Left renal pelvis (tissue), 4 donors: ENCODE measurements around the gene CDT1. TPM values are rescaled to one million over a fixed set of nuclear protein-coding genes. Genes with fewer than 3 reads are reported as not detected.
A peak's percentile ranks its signal among the peaks of the same experiment; 100 is the strongest.

Experiments
- DNase-seq, 4 donors: peaks; one replicate each; pipeline ENCODE4 v3.0.0-alpha.2; 2013; ENCODE audit warnings: low read depth in 4 of 4, low spot score in 3 of 4
- polyA plus RNA-seq, 4 donors: library from polyadenylated mRNA; unstranded; fragments of 120-200 nt; gene quantifications; one replicate each; pipeline ENCODE4 v1.2.1, GENCODE V29; 2013; ENCODE audit not compliant: insufficient read length in 4 of 4

The CDT1 gene
- polyA plus RNA-seq, 4 donors = 9.8 to 20.9 (median 12.0) TPM

- no peak for DNase-seq
These were observed 50.9 kb downstream of the CDT1 start for GRCh38 chr16:88854306-88855111.

- no peak for DNase-seq
These were observed 51.6 kb downstream of the CDT1 start for GRCh38 chr16:88855176-88855575.

- no peak for DNase-seq
These were observed 52.1 kb downstream of the CDT1 start for GRCh38 chr16:88855736-88856121.

- DNase-seq = no peak
These were observed 52.7 kb downstream of the CDT1 start for GRCh38 chr16:88856122-88856827.

- DNase-seq = peak; percentile 82 to 91 (median 90)
These were observed 53.5 kb downstream of the CDT1 start, which contains the start of the genes GALNS and TRAPPC2L for GRCh38 chr16:88856828-88857727. Gene GALNS (minus strand): TSS chr16:88856947. CDS start chr16:88856877, 70 bp downstream. Gene TRAPPC2L (plus strand): TSS chr16:88857127. CDS start chr16:88857151, 24 bp downstream.

GRCh38 chr16:88857728-88858339, 54.2 kb downstream of the CDT1 start:
- DNase-seq = peak in 2 of 4 donors; percentile 30 to 36

Other genes starting within 250 kb of the CDT1 start
- 10 to 100 TPM; 34.3 to 48.6 (median 35.2) TPM for gene ZC3H18, start 233.4 kb upstream of the CDT1 start, polyA plus RNA-seq
- not detected for gene IL17C, start 165.2 kb upstream of the CDT1 start, polyA plus RNA-seq
- gene CYBA, start 152.7 kb upstream of the CDT1 start, polyA plus RNA-seq = 100 to 1,000 TPM in 3 of 4 donors, 10 to 100 TPM in 1; 46.1 to 160 (median 103) TPM
- 10 to 100 TPM; 21.9 to 38.9 (median 27.4) TPM for gene MVD, start 140.7 kb upstream of the CDT1 start, polyA plus RNA-seq
- gene SNAI3, start 117.3 kb upstream of the CDT1 start, polyA plus RNA-seq = under 1 TPM; 0.50 to 0.87 (median 0.61) TPM
- gene RNF166, start 97.4 kb upstream of the CDT1 start, polyA plus RNA-seq = 10 to 100 TPM; 13.3 to 24.8 (median 20.5) TPM
- 10 to 100 TPM; 10.5 to 17.0 (median 11.6) TPM for gene CTU2, start 97.3 kb upstream of the CDT1 start, polyA plus RNA-seq
- 10 to 100 TPM; 25.6 to 46.9 (median 36.0) TPM for gene PIEZO1, start 18.6 kb upstream of the CDT1 start, polyA plus RNA-seq
- gene APRT, start 8.1 kb downstream of the CDT1 start, polyA plus RNA-seq = 100 to 1,000 TPM in 1 of 4 donors, 10 to 100 TPM in 3; 57.9 to 122 (median 80.7) TPM
- 10 to 100 TPM; 19.8 to 26.7 (median 22.1) TPM for gene GALNS, start 53.2 kb downstream of the CDT1 start, polyA plus RNA-seq
- gene TRAPPC2L, start 53.3 kb downstream of the CDT1 start, polyA plus RNA-seq = 10 to 100 TPM; 57.9 to 91.5 (median 77.5) TPM
- gene PABPN1L, start 62.9 kb downstream of the CDT1 start, polyA plus RNA-seq = not detected
- gene CBFA2T3, start 173.4 kb downstream of the CDT1 start, polyA plus RNA-seq = 1 to 10 TPM; 2.7 to 3.5 (median 3.2) TPM